H9 (cell line): ENCODE results near the gene COPS6. TPM values are rescaled to one million over a fixed set of nuclear protein-coding genes. Genes with fewer than 3 reads are reported as not detected.
A peak's percentile ranks its signal among the peaks of the same experiment; 100 is the strongest.

Source experiments
- DNase-seq: peaks from one replicate; pipeline ENCODE4 v3.0.0-alpha.2; 2017
- H2AFZ ChIP-seq: one replicate; pipeline ENCODE4 v1.6.1; 2013; ENCODE audit warnings: mild to moderate bottlenecking, low read length, control low read depth, moderate library complexity
- H2AK5ac ChIP-seq: 2 replicates; pipeline ENCODE4 v1.6.1; 2013; ENCODE audit warnings: low read length, control low read depth, mixed read lengths; ENCODE audit not compliant: insufficient read length
- H2BK120ac ChIP-seq: one replicate; pipeline ENCODE4 v1.6.1; 2013; ENCODE audit warnings: low read depth, mild to moderate bottlenecking, low read length, control low read depth, inconsistent platforms; ENCODE audit not compliant: poor library complexity, severe bottlenecking
- H2BK12ac ChIP-seq: 2 replicates; pipeline ENCODE4 v1.6.1; 2013; ENCODE audit warnings: low read length, control low read depth, mixed read lengths, low read depth; ENCODE audit not compliant: insufficient read length
- H2BK15ac ChIP-seq: 2 replicates; pipeline ENCODE4 v1.6.1; 2013; ENCODE audit warnings: low read depth, low read length, control low read depth
- H2BK20ac ChIP-seq: one replicate; pipeline ENCODE4 v1.6.1; 2013; ENCODE audit warnings: low read depth, mild to moderate bottlenecking, low read length, control low read depth, inconsistent platforms; ENCODE audit not compliant: poor library complexity, severe bottlenecking
- H2BK5ac ChIP-seq: 2 replicates; pipeline ENCODE4 v1.6.1; 2013; ENCODE audit warnings: low read length, control low read depth, mixed read lengths; ENCODE audit not compliant: insufficient read length
- H3K14ac ChIP-seq: 2 replicates; pipeline ENCODE4 v1.6.1; 2013; ENCODE audit warnings: low read length, control low read depth; ENCODE audit not compliant: insufficient read depth
- H3K18ac ChIP-seq: 2 replicates; pipeline ENCODE4 v1.6.1; 2013; ENCODE audit warnings: low read depth, mild to moderate bottlenecking, mixed read lengths, low read length, control low read depth; ENCODE audit not compliant: insufficient read length
- H3K23ac ChIP-seq: 2 replicates; pipeline ENCODE4 v1.6.1; 2013; ENCODE audit warnings: low read length, control low read depth, mixed read lengths, low read depth; ENCODE audit not compliant: insufficient read length
- H3K23me2 ChIP-seq: 2 replicates; pipeline ENCODE4 v1.6.1; 2013; ENCODE audit warnings: low read depth, mild to moderate bottlenecking, mixed read lengths, low read length, control low read depth; ENCODE audit not compliant: insufficient read length, poor library complexity, severe bottlenecking
- H3K27ac ChIP-seq: 2 replicates; pipeline ENCODE4 v1.5.1; 2013; ENCODE audit warnings: low read length, control low read depth, mixed read lengths, low read depth; ENCODE audit not compliant: insufficient read length
- H3K27me3 ChIP-seq: 2 replicates; pipeline ENCODE4 v1.6.1; 2013; ENCODE audit warnings: low read length, control low read depth, inconsistent platforms; ENCODE audit not compliant: insufficient read depth
- H3K4ac ChIP-seq: 2 replicates; pipeline ENCODE4 v1.6.1; 2013; ENCODE audit warnings: low read depth, mild to moderate bottlenecking, control low read depth, inconsistent platforms, low read length, moderate library complexity
- H3K4me1 ChIP-seq: 2 replicates; pipeline ENCODE4 v1.6.1; 2013; ENCODE audit warnings: low read length, control low read depth, inconsistent platforms; ENCODE audit not compliant: insufficient read depth
- H3K4me2 ChIP-seq: 2 replicates; pipeline ENCODE4 v1.6.1; 2013; ENCODE audit warnings: low read length, control low read depth, mixed read lengths; ENCODE audit not compliant: insufficient read length, insufficient read depth
- H3K56ac ChIP-seq: 2 replicates; pipeline ENCODE4 v1.6.1; 2013; ENCODE audit warnings: low read depth, mild to moderate bottlenecking, mixed read lengths, low read length, control low read depth; ENCODE audit not compliant: insufficient read length
- H3K79me1 ChIP-seq: 2 replicates; pipeline ENCODE4 v1.6.1; 2013; ENCODE audit warnings: low read depth, mild to moderate bottlenecking, moderate library complexity, low read length, control low read depth, inconsistent platforms; ENCODE audit not compliant: insufficient read depth, poor library complexity, severe bottlenecking
- H3K79me2 ChIP-seq: 2 replicates; pipeline ENCODE4 v1.6.1; 2013; ENCODE audit warnings: low read length, control low read depth, inconsistent platforms; ENCODE audit not compliant: insufficient read depth
- H3K9ac ChIP-seq: 2 replicates; pipeline ENCODE4 v1.6.1; 2013; ENCODE audit warnings: low read length, control low read depth, mixed read lengths; ENCODE audit not compliant: insufficient read length; ENCODE audit errors: extremely low read depth
- H3K9me3 ChIP-seq: one replicate; pipeline ENCODE4 v1.6.1; 2013; ENCODE audit warnings: low read depth, low read length, inconsistent platforms; ENCODE audit not compliant: control insufficient read depth
- H3T11ph ChIP-seq: one replicate; pipeline ENCODE4 v1.6.1; 2013; ENCODE audit warnings: mild to moderate bottlenecking, low read length, control low read depth, inconsistent platforms
- H4K20me1 ChIP-seq: one replicate; pipeline ENCODE4 v1.6.1; 2013; ENCODE audit not compliant: control insufficient read depth, insufficient read length, insufficient read depth
- H4K5ac ChIP-seq: 2 replicates; pipeline ENCODE4 v1.6.1; 2013; ENCODE audit warnings: low read depth, mild to moderate bottlenecking, mixed read lengths, low read length, control low read depth; ENCODE audit not compliant: insufficient read length
- H4K8ac ChIP-seq: replicated peaks from 2 replicates; pipeline ENCODE4 v1.6.1; 2013; ENCODE audit warnings: low read length, control low read depth, mixed read lengths, low read depth; ENCODE audit not compliant: insufficient read length
- H4K91ac ChIP-seq: 2 replicates; pipeline ENCODE4 v1.6.1; 2013; ENCODE audit warnings: low read depth, mild to moderate bottlenecking, moderate library complexity, mixed read lengths, low read length, control low read depth; ENCODE audit not compliant: insufficient read length
- H3K27ac Mint-ChIP-seq, 3 experiments: 2 replicates in 2 of 3; 3 replicates in 1 of 3; pipeline ENCODE4 v1.8.0; 2020 to 2021; ENCODE audit warnings: mixed read lengths in 3 of 3, mild to moderate bottlenecking in 1 of 3, moderate library complexity in 1 of 3
- H3K27me3 Mint-ChIP-seq: 2 replicates; pipeline ENCODE4 v1.8.0; 2021; ENCODE audit warnings: low read depth, mild to moderate bottlenecking, moderate library complexity, mixed read lengths
- H3K36me3 Mint-ChIP-seq, 3 experiments: 2 replicates in 2 of 3; 3 replicates in 1 of 3; pipeline ENCODE4 v1.8.0; 2020 to 2021; ENCODE audit warnings: low read depth in 3 of 3, mixed read lengths in 3 of 3; ENCODE audit not compliant: insufficient read depth in 1 of 3
- H3K4me1 Mint-ChIP-seq, 2 experiments: 2 replicates each; pipeline ENCODE4 v1.8.0; 2020; ENCODE audit warnings: mixed read lengths in 2 of 2
- H3K4me3 Mint-ChIP-seq, 2 experiments: 2 replicates in 1 of 2; 3 replicates in 1 of 2; pipeline ENCODE4 v1.8.0; 2020 to 2021; ENCODE audit warnings: mild to moderate bottlenecking in 2 of 2, mixed read lengths in 2 of 2, moderate library complexity in 1 of 2
- H3K9me3 Mint-ChIP-seq, 2 experiments: 2 replicates in 1 of 2; 3 replicates in 1 of 2; pipeline ENCODE4 v1.8.0; 2020; ENCODE audit warnings: mild to moderate bottlenecking in 2 of 2, mixed read lengths in 2 of 2, moderate library complexity in 1 of 2
- CTCF ChIP-seq: fragments of 200-600 bp; sonication (generic); conservative IDR thresholded peaks from 3 replicates; pipeline ENCODE4 v1.8.0; 2021; ENCODE audit warnings: antibody characterized with exemption, mild to moderate bottlenecking
- WGBS: extraction: QIAGEN DNeasy Blood & Tissue Kit; methylation state at CpG from one replicate; pipeline ENCODE4 v1.1.7; 2013; ENCODE audit warnings: missing lambda C conversion rate, low lambda C conversion rate, mixed read lengths; ENCODE audit not compliant: insufficient read length; ENCODE audit errors: extremely low coverage; 5-methylcytosine and 5-hydroxymethylcytosine counted together
- total RNA-seq: library from RNA; stranded (reverse); gene quantifications from 2 replicates; pipeline ENCODE4 v1.2.1, GENCODE V29; 2021

COPS6 gene
- total RNA-seq, 1 experiment from 2014 or later: 140 TPM

GRCh38 chr7:100061518-100062193 lies 27.1 kb upstream of the COPS6 start:
- Histone ChIP-seq H4K91ac (no peak overlapping the region), H3K9me3 (no peaks in the 10 kb centered on the region), H2AK5ac (no peak overlapping the region), H2BK20ac (no peak overlapping the region), H3K14ac (no peak overlapping the region), H3K23ac (no peak overlapping the region), H3K4me1 (no peaks in the 10 kb centered on the region), H3K56ac (no peak overlapping the region), H2BK15ac (no peak overlapping the region), H4K5ac (no peak overlapping the region), H3K4ac (no peak overlapping the region), H3K79me1 (no peaks in the 10 kb centered on the region), H2BK12ac (no peak overlapping the region), H3T11ph (no peak overlapping the region), H3K4me2 (no peak overlapping the region), H3K79me2 (no peaks in the 10 kb centered on the region), H2BK120ac (no peak overlapping the region), H4K8ac (no peak overlapping the region), H3K18ac (no peak overlapping the region), H3K27me3 (no peaks in the 10 kb centered on the region), H3K27ac (no peak overlapping the region), H3K9ac (no peak overlapping the region), H2BK5ac (no peak overlapping the region), H3K23me2 (no peaks in the 10 kb centered on the region), H2AFZ (no peak overlapping the region), H4K20me1 (no peaks in the 10 kb centered on the region)
- no peaks in the 10 kb centered on the region for H3K9me3 Mint-ChIP-seq
- no peaks in the 10 kb centered on the region for H3K27me3 Mint-ChIP-seq
- no peak for TF ChIP-seq CTCF
- peaks cover 61 to 88% (median 78%) of the 10 kb centered on the region in 3 experiments for H3K36me3 Mint-ChIP-seq
- H3K27ac Mint-ChIP-seq: peak overlapping the region in 1 of 3 experiments; percentile 54; a peak in 1 of 7 replicates
- H3K4me1 Mint-ChIP-seq: no peaks in the 10 kb centered on the region
- WGBS: no CpG with 5 or more reads among the region's 11 CpGs
- H3K4me3 Mint-ChIP-seq: peak overlapping the region in 1 of 2 experiments; percentile 41; a peak in 1 of 5 replicates
- DNase-seq: no peak
